Measurements from ENCODE around the gene EBF3.

- TF ChIP-seq POLR2A (IDR thresholded peaks at IDR 0.05; ENCODE audit: low read length): no peak
- no peak for TF ChIP-seq GATA1 (IDR thresholded peaks at IDR 0.05; ENCODE audit: low read depth, low read length)
Measured at GRCh38 chr10:129949411-129949810, 14.7 kb downstream of the EBF3 start.
